OCI-M2 (cell line): Measurements from ENCODE around the gene OSM.

Source experiments
- DNase-seq: peaks from one replicate; lab custom pipeline; 2025; ENCODE audit not compliant: unreplicated experiment; lab: John Stamatoyannopoulos, UW

Gene OSM

DNA sequence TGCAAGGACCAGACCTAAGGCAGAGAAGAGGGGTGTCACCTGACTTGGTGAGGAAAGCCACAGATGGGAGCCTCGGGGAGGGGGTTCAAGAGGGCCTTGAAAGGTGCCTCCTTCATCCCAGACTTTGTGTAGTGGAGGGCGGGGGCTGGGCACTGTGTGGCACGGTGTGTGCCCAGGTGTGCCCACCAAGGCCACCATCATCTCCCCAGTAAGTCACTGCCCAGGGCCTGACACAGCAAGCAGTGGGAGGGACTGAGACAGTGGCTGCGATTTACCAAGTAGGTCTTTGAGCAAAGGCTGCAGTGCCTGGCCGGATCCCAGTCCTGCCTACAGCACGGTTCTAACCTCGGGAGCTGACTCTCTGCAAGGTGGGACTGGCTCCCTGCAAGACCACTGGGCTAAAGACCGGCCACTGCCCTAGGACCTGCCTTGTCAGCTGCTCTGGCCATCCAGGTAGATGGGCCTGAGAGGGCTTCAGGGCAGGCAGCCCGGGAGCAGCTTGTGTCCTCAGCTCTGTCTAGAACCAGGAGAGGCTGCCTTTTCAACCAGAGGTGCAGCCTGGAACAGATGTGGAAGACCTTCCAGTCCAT lies 1.4 kb downstream of the OSM start:
- no peak for DNase-seq

DNA sequence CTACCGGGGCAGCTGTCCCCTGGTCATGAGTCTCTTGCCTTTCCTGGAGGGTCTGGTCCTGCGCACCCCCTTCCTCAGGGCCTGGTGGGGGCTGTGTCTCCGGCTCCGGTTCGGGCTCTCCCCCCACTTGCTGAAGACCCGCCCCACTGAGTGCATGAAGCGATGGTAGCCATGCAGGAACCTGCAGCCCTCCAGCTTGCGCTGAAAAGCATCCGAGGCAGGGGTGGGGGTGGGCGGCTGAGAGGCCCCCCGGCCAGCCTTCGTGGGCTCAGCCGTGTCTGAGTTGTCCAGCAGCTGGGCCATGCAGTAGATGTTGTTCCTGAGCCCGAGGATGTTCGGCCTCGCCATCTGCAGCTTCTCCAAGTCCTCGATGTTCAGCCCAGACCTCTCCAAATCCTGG lies 2.8 kb downstream of the OSM start:
- no peak for DNase-seq

DNA sequence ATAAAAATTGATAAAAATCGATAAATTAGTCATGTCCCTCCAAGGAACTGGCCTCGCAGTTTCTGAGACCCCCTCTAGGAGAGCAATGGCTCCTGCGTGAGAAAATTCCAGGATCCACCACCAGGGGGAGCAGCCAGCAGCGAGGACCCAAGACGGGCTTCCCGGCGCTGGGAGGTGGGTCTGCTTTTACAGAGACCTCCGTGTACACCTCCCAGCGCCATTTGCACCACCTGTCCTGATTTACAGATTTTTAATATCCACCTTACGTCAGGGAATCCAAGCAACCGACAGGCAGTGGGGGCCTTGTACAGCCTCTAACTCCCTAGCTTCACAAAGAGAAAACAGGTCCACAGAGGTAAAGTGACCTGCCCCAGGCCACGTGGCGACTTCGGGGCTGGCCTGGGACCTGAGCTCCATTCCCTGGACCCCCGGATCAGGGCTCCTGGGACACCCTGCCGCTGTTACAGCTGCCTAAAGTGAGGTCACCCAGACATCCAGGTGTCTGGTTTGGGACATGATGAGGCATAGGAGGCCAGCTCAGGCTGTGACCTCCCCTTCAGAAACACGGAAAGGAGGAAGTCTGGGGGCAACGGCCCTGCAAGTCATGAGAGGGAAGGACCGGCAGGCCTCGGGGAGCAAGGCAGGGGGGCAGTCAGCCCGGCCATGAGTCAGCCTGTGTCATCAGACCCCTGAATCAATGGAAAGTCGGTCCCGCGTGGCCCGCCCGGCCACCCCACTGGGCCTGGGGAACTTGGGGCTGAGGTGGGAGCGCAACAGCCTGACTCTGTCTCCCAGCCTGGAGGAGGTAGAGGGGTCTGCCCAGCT lies 3.5 kb downstream of the OSM start:
- DNase-seq, result no peak

DNA sequence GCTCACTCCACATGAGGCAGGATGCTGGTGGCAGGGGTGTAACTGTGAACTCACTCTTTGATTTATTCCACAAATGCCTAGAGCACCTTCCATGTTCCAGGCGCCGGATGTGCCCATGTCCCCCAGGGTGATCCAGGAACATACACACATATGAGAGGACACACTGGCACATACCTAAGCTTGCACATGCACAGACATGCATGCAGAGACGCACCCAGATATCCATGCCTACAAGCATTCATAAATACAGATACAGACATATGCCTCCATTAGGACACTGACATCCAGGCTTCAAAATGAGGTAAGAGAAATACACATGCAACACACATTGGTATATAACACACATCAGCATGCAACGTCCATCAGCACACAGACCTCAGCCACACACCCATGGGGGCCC lies 4.5 kb downstream of the OSM start:
- DNase-seq, result no peak

DNA sequence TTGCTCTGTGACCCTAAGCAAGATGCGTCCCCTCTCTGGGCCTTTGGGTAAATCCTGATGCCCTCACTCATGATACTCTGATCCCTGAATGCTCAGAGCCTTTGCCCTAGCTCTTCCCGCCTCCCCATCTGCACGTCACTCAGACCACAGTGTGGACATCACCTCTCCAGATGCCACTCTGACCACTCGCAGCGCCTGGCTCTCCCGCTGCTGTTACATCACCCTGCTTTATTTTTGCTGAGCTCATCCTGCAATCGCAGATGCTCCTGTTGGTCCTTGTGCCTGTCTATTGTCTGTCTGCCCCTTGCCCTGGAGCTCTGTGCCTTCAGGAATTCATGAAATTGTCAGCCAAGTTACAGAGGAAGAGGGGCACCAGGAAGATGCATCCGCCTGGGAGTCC lies 5.5 kb downstream of the OSM start:
- DNase-seq, result no peak

DNA sequence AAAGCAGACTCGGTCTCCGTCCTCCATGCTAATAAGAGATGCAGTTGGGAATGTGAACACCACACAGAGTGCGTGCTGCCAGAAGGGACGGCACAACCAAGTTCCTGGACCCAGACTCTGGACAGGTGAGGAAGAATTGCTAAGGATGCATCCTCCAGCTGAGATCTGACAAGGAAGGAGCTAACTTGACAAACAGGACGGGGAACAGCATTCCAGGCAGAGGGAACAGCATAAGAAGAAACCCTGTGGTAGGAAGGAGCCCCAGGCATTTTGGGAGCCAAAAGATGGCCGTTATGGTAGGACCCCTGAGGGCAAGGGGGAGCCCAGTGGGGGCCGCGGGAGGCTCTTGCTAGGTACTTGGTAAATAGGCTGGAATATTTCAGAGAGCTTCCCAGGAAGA lies 6.0 kb downstream of the OSM start:
- no peak for DNase-seq

DNA sequence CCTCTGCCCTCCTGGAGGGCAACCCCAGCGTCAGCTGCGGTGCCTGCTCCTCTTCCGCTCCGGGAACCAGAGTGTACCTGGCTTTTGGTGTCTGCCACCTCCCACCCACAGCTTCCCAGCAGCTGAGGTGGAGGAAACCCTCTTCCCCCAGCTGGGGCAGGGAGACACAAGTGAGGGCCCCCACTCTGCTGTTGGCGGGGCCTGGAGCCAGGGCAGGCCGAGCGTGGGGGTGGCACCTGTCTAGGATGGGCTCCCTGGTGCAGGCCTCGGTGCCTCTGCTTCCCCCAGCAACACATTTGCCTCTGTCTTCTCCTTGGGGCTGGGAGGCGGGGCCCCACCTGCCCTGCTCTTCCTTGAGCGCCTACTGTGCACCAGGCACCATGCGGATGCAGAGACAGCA lies 6.4 kb downstream of the OSM start:
- DNase-seq, result no peak

DNA sequence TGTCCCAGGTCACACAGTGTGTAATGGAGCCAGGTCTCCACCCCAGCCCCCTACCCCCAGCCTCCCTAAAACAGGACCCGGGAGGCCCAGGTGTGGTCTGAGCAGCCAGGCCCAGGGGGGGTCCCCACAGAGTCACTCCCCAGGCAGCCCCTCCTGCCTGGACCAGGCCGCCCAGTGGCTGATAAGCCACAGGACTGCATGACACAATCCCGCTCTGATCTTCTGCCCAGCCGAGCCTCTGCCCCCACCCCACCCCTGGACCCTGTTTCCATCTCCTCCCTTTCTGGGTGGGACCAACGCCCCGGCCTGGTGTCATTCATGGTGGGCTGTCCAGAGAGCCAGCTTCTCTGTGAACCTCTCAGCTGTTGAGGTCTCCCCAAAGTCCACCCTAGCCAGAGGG lies 12.3 kb downstream of the OSM start:
- no peak for DNase-seq

DNA sequence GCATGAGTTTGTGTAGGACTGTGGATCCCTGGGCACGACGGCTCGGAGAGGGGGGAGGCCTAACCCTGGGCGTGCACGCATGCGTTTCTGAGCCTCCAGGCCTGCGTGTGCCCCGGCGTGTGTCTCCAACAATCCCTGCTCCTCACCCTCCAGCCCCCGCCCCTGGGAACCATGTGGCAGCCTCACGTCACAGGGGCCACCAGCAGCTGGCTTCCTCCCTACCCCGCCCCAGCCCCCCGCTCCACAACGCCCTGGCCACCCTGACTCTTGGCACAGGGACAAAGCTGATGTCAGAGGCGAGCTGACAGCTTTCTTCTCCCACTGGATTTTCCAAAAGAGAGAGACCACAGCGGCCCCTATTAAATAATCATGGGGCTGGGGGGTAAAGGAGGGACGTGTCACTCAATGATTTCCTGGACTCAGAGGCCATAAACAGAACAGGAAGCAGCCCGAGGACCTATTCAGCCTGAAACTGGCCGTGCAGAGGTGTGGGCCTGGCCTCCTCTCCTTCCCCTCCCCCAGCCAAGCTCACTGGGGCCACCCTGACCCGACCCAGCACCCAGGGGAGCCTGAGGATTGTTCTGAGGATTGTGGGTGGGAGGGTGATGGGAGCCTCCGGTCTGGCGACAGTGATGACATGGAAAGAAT lies 13.3 kb downstream of the OSM start:
- DNase-seq, result no peak

DNA sequence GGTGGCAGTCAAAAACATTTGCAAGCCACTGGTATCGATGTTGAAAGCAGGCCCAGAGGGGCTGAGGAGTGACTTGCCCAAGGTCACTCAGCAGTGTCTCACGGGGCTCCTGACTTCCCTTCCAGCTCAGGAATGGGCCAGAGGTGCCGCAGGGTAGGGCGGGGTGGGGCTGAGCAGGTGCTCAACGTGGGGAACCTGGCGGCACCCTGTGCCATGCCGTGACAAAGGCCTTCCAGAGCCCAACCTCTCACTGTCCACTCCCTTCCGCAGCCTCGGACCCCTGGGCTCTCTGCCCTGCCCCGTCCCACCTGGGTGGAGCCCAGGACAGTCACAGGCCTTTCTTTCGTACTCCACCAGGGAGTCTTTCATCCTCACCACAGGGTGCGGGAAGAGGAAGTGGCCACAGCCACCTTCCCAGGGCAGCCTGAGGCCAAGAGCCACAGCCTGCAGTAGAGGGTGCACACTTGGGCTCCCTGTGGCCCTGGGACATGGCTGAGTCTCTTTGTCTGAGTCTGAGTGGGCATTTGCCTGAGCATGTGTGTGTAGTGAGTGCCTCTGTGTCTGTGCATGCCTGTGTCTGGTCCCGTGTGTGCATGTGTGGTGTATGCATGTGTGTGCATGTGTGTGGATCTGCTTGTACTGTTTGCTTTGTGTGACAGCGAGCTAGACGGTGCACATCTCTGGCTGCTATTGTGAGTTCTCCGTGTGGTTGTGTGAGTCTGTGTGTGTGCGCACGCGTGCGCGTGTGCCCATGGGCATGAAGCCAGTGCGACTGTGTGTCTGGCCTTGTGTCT lies 14.0 kb downstream of the OSM start:
- no peak for DNase-seq

DNA sequence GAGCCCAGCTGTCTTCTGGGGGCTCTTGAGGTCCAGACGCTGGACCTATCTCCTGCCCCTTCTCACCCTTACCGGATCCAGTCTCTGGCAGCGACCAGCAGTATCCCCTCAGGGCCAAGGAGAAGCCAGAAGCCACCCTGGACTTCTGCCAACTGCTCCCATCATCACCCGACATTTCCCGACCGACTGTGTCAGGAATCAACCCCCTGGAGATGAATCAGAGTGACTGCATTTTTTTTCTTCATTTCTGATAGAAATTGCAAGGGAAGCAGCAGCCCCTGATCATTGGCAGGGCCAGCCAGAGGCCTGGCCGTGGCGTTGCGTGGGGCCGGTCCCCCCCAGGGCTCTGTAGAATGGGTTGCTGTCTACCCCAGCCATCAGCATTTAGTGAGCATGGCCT lies 14.9 kb downstream of the OSM start:
- DNase-seq, result no peak

DNA sequence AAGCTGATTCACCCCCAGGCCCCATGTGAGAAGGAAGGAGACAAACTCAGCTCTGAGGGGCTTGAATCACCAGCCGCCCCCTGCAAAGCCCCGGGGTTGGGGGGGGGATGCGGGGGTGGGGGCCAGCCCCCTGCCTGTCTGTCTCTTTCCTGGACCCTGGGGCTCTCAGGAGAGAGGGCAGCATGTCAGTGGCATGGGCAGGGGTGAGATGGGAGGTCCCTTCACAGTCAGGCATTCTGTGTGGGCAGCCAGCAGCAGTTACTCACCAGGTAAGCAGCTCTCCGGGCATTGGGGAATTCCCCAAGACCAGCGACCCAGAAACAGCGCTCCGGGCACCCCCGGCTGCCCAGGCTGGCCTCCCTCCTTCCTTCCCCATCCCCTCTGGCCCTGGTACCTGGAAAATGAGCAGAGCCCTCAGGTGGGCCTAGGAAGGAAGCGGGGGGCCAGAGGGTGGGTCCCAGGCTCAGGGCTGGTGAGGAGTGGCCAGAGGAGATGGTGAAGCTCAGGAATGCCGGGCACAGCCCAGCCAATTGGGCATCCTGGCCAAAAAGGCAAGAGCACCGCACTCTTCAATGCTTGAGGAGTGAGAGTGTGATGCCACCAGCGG lies 15.9 kb downstream of the OSM start:
- no peak for DNase-seq

DNA sequence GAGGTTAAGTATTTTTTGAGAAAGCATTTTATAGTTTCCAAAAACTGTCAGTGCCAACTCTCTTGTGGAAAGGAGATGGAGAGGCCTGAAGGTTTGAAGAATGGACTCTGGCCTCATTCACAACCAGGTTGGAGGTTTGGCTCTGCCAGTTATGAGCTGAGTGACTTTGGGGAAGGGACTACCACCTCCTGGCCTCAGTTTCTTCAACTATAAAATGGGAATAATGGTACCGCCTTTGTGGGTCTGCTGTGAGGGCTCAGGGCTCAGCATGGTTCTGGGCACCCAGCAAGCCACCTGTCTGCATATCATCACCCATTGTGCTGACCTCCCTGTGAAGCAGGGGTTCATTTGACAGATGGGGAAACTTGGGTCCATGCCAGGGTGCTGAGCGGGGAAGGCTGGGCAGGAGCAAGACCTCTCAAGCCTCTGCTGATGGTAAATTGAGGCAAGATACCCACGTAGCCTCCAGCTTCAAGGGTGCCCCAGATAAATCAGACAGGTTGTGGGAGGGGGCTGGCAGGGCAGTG lies 16.5 kb downstream of the OSM start:
- no peak for DNase-seq

DNA sequence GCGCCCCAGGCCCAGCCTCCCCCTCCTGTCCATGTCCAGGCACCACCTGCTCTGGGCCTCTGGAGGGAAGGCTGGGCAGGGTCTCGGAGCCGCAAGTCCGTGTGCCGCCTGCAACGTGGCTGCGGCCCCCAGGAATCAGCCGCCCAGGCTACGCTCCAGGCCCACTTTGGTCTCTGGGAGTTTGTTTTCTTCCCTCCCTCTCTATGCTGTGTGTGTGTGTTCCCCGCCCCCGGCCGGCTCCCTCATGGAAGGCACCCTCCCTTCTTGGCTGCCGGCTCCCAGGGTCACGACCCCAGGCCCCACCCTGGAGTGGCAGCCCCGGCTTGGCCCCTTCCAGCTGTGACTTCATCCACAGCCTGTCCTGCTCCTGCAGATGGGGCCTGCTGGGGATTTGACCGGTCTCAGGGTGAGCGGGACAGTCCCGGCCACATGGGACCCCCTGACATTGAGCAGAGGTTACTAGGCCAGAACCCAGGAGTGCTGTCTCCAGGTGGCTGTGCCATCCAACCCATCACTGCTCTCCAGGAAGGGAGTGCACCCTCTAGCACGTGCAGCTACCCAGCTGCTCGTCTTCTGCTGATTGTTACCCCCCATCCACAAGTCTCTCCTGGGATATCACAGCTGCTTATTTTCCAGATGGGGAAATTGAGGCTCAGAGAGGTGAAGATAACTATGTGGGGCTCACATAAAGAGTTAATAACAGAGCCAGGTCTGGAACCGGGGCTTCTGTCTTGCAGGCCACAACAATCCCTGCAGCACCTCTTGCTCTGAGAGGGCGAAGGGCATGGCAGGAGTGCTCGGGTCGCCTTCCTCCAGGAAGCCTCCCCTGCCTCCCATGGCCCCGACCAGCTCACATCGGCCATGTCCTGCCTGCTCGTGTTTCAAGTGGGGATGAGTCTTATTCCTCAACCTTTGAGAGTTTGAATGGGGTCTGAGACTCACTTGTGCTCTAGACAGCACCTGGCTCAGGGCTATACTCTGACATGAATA lies 17.3 kb downstream of the OSM start:
- DNase-seq, result no peak

DNA sequence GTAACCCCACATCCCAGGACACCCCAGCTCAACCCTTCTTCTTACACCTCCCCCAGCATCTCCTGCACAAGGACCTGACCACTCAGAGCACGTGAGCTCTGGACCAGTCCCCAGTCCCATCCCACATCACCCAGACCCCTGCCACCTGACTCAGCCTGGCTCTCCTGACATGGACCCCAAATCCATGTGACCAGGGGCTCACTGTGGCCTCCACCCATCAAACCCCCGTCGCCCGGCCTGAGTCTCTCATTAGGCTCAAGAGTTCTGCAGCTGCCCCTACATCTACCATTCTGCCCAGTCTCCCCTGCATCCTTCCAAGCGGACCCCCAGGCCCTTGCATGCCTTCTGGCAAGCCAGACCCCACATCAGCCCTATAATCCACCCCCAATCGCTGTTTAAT lies 18.2 kb downstream of the OSM start:
- no peak for DNase-seq

DNA sequence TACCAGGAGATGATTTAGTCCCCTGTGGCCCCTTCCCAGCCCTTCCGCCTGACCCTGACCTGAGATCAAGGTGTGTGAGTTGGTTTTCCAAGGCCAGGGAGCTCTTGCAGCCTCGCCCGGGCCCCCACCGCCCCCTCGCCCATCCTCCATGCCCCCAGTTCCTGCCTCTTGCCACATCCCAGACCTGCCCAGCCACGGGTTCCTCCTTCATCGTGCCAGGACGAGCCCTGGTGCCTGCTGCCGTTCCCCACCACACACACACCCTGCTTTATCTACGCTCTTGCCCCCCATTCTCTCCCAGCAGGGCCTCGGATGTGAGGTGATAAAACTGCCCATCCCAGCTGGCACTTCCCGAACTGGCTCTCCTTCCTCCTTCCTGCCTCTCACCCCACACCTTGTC lies 18.7 kb downstream of the OSM start:
- DNase-seq, result no peak

DNA sequence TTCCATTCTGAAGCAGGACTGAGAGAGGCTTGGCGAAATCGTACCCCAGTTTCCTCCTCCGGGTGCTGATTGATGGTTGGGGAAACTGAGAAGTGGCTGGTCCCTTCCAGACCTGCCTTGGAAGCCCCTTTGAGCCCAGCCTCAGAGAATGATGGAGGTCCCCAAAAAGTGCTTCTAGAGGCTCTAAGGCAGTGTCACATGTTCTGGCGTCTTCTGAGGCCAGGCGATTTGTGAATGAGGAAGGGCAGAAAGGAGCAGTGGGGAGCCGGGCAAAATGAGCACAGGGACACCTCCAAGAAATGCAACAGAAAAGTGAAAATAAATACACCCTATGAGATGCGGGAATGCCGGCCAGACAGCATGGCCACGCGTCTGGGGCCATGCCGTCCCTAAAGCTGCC lies 19.1 kb downstream of the OSM start:
- no peak for DNase-seq

DNA sequence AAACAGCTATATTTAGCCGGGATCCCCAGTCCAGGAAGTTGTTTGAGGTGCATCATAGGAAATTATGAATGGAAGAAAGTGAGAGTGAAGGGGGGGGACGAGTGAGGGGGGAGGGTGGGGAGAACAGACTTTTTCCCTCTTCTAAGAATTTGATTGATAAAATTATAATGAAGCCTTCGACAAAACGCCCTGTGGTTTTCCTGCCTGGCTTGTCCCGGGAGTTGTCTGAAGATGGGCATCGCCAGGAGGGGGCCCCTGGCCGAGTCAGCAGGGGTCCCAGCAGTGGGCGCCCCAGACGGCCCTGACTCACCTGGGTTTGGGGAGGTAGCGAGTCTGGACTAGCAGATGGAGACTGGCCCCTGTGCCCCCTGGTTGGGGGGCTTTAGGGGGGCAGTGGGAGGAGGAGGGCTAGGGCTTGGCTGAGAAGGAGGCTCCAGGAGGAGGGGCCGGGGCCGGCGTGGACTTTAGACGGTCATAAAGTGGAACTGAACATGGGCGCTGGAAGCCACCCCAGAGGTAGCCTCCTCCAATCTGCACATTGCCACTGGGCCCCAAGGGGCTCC lies 19.8 kb downstream of the OSM start:
- no peak for DNase-seq

DNA sequence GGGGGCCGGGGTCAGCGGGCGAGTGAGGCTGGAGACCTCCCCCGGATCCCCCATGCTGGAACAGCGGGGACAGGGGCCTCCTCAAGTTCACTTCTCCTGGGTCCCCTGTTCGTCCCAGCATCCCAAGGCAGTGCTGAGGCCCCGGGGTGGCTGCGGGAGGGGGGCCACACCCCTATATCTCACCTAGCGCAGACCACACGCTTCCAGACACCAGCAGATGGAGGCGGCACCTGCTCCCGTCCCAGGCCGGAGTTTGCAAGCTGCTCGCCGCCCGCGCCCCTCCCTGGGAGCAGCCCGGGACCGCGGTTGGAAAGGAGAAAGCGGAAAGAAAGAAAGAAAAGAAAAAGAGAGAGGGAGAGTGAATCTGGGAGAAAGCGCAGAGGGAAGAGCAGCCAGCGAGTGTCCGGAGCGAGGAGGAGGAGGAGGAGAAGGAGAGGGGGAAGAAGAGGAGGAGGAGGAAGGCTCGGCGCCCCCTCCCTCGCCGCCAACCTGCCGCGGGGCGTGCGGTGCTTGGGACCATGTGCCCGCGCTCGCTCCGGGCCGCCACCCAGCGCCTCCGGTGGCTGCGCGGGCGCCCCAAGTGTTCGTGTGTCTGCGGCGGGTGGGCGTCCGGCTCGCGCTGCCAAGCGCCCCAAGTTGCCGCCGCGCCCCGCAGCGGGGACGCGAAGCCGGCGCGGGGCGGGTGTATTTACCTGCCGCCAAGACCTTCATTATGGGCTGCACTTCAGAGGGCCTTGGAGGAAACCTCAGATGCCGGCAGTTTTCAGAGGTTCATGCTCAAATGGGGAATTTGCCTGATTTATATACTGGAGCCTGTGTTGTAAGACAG lies 20.5 kb downstream of the OSM start, which contains the start of gene LIF:
LIF (minus strand) TSS at position 775 of the 829 bp plus-strand sequence; CDS start at position 711, 64 bp downstream.
- no peak for DNase-seq
